Measurements from ENCODE around the gene KCNC4.
A peak's percentile ranks its signal among the peaks of the same experiment; 100 is the strongest.

- TF ChIP-seq POLR2A (IDR thresholded peaks at IDR 0.05) (no peak), EP300 (IDR thresholded peaks at IDR 0.05) (no peak), CTCF (IDR thresholded peaks at IDR 0.05) (peak; percentile 73 to 86 (median 81))
Measured at GRCh38 chr1:110207831-110208230, 2.3 kb upstream of the KCNC4 start.

Data from ovary (tissue), 3 donors.